Panc1 (cell line): ENCODE data around the gene CEACAM18.

Experiments used
- CTCF ChIP-seq: fragments of 450-650 bp; IDR thresholded peaks from 2 replicates; pipeline ENCODE4 v1.5.1; 2017; ENCODE audit warnings: mild to moderate bottlenecking
- POLR2AphosphoS5 ChIP-seq: IDR thresholded peaks from 2 replicates; pipeline ENCODE4 v1.6.1; 2012; ENCODE audit warnings: mild to moderate bottlenecking, low read depth, low read length, moderate library complexity
- REST ChIP-seq, 2 experiments: IDR thresholded peaks; 2 replicates each; pipeline ENCODE4 v1.6.1; 2011 to 2012; ENCODE audit warnings: low read depth in 2 of 2, control low read depth in 1 of 2, low read length in 1 of 2, mild to moderate bottlenecking in 1 of 2, moderate library complexity in 1 of 2; ENCODE audit not compliant: insufficient read depth in 1 of 2

GRCh38 chr19:51476164-51476563 is 2.2 kb upstream of the CEACAM18 start:
- TF ChIP-seq CTCF, result no peak
- no peak for TF ChIP-seq POLR2AphosphoS5
- TF ChIP-seq REST (IDR thresholded peaks at IDR 0.05; ENCODE audit: insufficient read depth in 1 of 2, low read depth in 2 of 2, low read length in 1 of 2), result no peak
